ENCODE results near the gene SLX1A. TPM values are rescaled to one million over a fixed set of nuclear protein-coding genes. Genes with fewer than 3 reads are reported as not detected.

Gene SLX1A
- total and polyA plus RNA-seq, 9 of the 15 experiments (the other 6 are each of a cell fraction or from before 2014, with no cell fraction given), result 2.3 to 86.5 (median 11.6) TPM

- no peak for TF ChIP-seq PATZ1 (CRISPR knock-in tag; IDR thresholded peaks at IDR 0.05; ENCODE audit: borderline replicate concordance)
- TF ChIP-seq ETV5 (CRISPR knock-in tag; IDR thresholded peaks at IDR 0.05; ENCODE audit: low read depth), result peak; percentile 60; the same call in 1 of the 2 replicates
- peak; percentile 68 for TF ChIP-seq SMAD4 (CRISPR knock-in tag; conservative IDR thresholded peaks at IDR 0.05)
- TF ChIP-seq TCF7L2 (IDR thresholded peaks at IDR 0.05; ENCODE audit: low read depth, low read length), result no peak
- TF ChIP-seq SOX6 (IDR thresholded peaks at IDR 0.05), result peak; percentile 45; the same call in 1 of the 2 replicates
- TF ChIP-seq POLR2B (IDR thresholded peaks at IDR 0.05; ENCODE audit: low read depth, partially characterized antibody), result no peak
- TF ChIP-seq, protein P1, sequence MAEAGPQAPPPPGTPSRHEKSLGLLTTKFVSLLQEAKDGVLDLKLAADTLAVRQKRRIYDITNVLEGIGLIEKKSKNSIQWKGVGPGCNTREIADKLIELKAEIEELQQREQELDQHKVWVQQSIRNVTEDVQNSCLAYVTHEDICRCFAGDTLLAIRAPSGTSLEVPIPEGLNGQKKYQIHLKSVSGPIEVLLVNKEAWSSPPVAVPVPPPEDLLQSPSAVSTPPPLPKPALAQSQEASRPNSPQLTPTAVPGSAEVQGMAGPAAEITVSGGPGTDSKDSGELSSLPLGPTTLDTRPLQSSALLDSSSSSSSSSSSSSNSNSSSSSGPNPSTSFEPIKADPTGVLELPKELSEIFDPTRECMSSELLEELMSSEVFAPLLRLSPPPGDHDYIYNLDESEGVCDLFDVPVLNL (CRISPR knock-in tag; IDR thresholded peaks at IDR 0.05; ENCODE audit: low read depth), result no peak
- no peak for TF ChIP-seq DNMT1 (IDR thresholded peaks at IDR 0.05)
- TF ChIP-seq GTF2F1 (IDR thresholded peaks at IDR 0.05; ENCODE audit: low read depth, low read length), result no peak
- TF ChIP-seq NCOR1 (IDR thresholded peaks at IDR 0.05), result no peak
- TF ChIP-seq, protein P2, sequence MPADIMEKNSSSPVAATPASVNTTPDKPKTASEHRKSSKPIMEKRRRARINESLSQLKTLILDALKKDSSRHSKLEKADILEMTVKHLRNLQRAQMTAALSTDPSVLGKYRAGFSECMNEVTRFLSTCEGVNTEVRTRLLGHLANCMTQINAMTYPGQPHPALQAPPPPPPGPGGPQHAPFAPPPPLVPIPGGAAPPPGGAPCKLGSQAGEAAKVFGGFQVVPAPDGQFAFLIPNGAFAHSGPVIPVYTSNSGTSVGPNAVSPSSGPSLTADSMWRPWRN (IDR thresholded peaks at IDR 0.05; ENCODE audit: low read depth), result no peak
- TF ChIP-seq RAD51 (IDR thresholded peaks at IDR 0.05; ENCODE audit: borderline replicate concordance, low read depth), result no peak
- TF ChIP-seq ELF2 (CRISPR knock-in tag; IDR thresholded peaks at IDR 0.05), result 0 out of 2 replicates have a peak, but pooled peaks have one; percentile 13
- TF ChIP-seq CTCF (IDR thresholded peaks at IDR 0.05 in 2 of 3, conservative IDR thresholded peaks at IDR 0.05 in 1 of 3; ENCODE audit: insufficient read depth in 2 of 3, low read depth in 1 of 3, low read length in 3 of 3), result peak; percentile 84 to 96 (median 87)
- TF ChIP-seq GTF2A2 (tag; IDR thresholded peaks at IDR 0.05), result no peak
- no peak for TF ChIP-seq ILF3 (IDR thresholded peaks at IDR 0.05; ENCODE audit: borderline replicate concordance)
- TF ChIP-seq ZFX (CRISPR knock-in tag; IDR thresholded peaks at IDR 0.05), result peak; percentile 62
- no peak for TF ChIP-seq ELF1 (tag; IDR thresholded peaks at IDR 0.05)
- TF ChIP-seq, protein P3, sequence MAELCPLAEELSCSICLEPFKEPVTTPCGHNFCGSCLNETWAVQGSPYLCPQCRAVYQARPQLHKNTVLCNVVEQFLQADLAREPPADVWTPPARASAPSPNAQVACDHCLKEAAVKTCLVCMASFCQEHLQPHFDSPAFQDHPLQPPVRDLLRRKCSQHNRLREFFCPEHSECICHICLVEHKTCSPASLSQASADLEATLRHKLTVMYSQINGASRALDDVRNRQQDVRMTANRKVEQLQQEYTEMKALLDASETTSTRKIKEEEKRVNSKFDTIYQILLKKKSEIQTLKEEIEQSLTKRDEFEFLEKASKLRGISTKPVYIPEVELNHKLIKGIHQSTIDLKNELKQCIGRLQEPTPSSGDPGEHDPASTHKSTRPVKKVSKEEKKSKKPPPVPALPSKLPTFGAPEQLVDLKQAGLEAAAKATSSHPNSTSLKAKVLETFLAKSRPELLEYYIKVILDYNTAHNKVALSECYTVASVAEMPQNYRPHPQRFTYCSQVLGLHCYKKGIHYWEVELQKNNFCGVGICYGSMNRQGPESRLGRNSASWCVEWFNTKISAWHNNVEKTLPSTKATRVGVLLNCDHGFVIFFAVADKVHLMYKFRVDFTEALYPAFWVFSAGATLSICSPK (IDR thresholded peaks at IDR 0.05; ENCODE audit: borderline replicate concordance), result no peak
- TF ChIP-seq HMGN3 (IDR thresholded peaks at IDR 0.05; ENCODE audit: borderline replicate concordance, extremely low read depth, insufficient read length, low read depth, low read length), result no peak
- no peak for TF ChIP-seq NFATC3 (IDR thresholded peaks at IDR 0.05)
These were observed 6.7 kb upstream of the SLX1A start (continued) for GRCh38 chr16:30186782-30187555.

All from K562 (cell line).